OCI-LY7 (cell line): ENCODE data around the gene PDAP1.

Experiments used
- CTCF ChIP-seq: fragments of 200-600 bp; sonication (generic); conservative IDR thresholded peaks from 2 replicates; pipeline ENCODE4 v1.5.1; 2014; ENCODE audit warnings: mild to moderate bottlenecking, antibody characterized with exemption, low read length, moderate library complexity, mixed read lengths
- EZH2phosphoT487 ChIP-seq: fragments of 200-600 bp; sonication (generic); IDR thresholded peaks from 2 replicates; pipeline ENCODE4 v1.6.1; 2018; ENCODE audit warnings: low read depth, borderline replicate concordance, mild to moderate bottlenecking, mixed run types, antibody characterized with exemption, low read length, moderate library complexity, mixed read lengths

GRCh38 chr7:99408379-99409191 lies at the start of gene PDAP1, which contains the start of gene BUD31:
- TF ChIP-seq CTCF: no peak
- no peak for TF ChIP-seq EZH2phosphoT487
